ENCODE measurements around the gene SAMD10. TPM values are rescaled to one million over a fixed set of nuclear protein-coding genes. Genes with fewer than 3 reads are reported as not detected.

Gene SAMD10
- total RNA-seq, 1 donor from 2014 or later, result 9.0 TPM

- TF ChIP-seq, protein P1, sequence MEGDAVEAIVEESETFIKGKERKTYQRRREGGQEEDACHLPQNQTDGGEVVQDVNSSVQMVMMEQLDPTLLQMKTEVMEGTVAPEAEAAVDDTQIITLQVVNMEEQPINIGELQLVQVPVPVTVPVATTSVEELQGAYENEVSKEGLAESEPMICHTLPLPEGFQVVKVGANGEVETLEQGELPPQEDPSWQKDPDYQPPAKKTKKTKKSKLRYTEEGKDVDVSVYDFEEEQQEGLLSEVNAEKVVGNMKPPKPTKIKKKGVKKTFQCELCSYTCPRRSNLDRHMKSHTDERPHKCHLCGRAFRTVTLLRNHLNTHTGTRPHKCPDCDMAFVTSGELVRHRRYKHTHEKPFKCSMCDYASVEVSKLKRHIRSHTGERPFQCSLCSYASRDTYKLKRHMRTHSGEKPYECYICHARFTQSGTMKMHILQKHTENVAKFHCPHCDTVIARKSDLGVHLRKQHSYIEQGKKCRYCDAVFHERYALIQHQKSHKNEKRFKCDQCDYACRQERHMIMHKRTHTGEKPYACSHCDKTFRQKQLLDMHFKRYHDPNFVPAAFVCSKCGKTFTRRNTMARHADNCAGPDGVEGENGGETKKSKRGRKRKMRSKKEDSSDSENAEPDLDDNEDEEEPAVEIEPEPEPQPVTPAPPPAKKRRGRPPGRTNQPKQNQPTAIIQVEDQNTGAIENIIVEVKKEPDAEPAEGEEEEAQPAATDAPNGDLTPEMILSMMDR (IDR thresholded peaks at IDR 0.05), result no peak
- no peaks in the 10 kb centered on the region for H3K9me3 Mint-ChIP-seq
- peaks cover 82% of the 10 kb centered on the region for H3K36me3 Mint-ChIP-seq (ENCODE audit: low read depth)
- DNase-seq (no peak), ATAC-seq (ENCODE audit: low read depth) (no peak)
- H3K4me1 Mint-ChIP-seq, result peaks cover 6% of the 10 kb centered on the region
- no peak overlapping the region for H3K27ac Mint-ChIP-seq
- CTCF ChIA-PET, result no interaction called here
- intact Hi-C loops (cut with micrococcal nuclease), result no loop called here
- POLR2A ChIA-PET, result no interaction called here
- H3K4me3 Mint-ChIP-seq, result no peak overlapping the region
- no peaks in the 10 kb centered on the region for H3K27me3 Mint-ChIP-seq
These were observed 27.5 kb upstream of the SAMD10 start for GRCh38 chr20:64006902-64007301.

DNA sequence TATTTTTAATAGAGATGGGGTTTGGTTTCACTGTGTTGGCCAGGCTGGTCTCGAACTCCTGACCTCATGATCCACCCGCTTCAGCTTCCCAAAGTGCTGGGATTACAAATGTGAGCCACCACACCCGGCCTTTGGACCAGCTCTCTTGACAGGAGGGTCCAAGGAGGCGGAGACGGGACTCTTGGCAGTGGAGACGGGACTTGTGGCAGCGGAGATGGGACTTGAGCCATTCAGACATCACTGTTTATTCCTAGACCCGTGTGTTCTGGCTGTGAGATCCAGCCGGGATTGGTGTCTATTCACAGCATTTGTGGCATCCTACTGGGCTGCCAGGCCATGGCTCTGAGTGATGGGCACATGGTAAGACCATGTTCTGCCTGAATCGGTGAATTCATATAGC is 27.0 kb upstream of the SAMD10 start:
- ATAC-seq (ENCODE audit: low read depth), result no peak
- no peak overlapping the region for H3K27ac Mint-ChIP-seq
- no peak for DNase-seq
- no peak overlapping the region for H3K4me3 Mint-ChIP-seq
- TF ChIP-seq, protein P1 (IDR thresholded peaks at IDR 0.05), result no peak
- ChIA-PET POLR2A (no interaction called here), CTCF (no interaction called here)
- peaks cover 84% of the 10 kb centered on the region for H3K36me3 Mint-ChIP-seq (ENCODE audit: low read depth)
- H3K9me3 Mint-ChIP-seq, result no peaks in the 10 kb centered on the region
- H3K27me3 Mint-ChIP-seq, result no peaks in the 10 kb centered on the region
- intact Hi-C loops (cut with micrococcal nuclease), result no loop called here
- H3K4me1 Mint-ChIP-seq, result peaks cover 6% of the 10 kb centered on the region

DNA sequence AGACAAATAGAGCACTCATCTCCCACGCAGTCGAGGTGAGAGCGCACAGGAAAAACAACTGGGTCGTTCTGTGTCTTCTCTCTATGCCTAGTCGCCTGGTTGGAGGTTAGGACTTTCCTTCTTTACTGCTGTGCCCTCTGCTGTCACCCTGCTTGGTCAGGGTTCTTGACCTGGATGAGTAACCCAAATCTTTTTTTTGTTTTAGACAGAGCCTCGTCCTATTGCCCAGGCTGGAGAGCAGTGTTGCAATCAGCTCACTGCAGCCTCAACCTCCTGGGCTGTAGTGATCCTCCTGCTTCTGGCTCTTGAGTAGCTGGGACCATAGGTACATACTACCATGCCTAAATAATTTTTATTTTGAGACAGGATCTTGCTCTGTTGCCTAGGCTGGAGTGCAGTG is 26.0 kb upstream of the SAMD10 start:
- Mint-ChIP-seq H3K36me3 (ENCODE audit: low read depth) (peaks cover 85% of the 10 kb centered on the region), H3K4me3 (no peak overlapping the region), H3K27ac (no peak overlapping the region), H3K4me1 (peaks cover 6% of the 10 kb centered on the region), H3K9me3 (no peaks in the 10 kb centered on the region), H3K27me3 (no peaks in the 10 kb centered on the region)
- DNase-seq (no peak), ATAC-seq (ENCODE audit: low read depth) (no peak)
- CTCF ChIA-PET, result no interaction called here
- POLR2A ChIA-PET, result no interaction called here
- intact Hi-C loops (cut with micrococcal nuclease), result no loop called here
- TF ChIP-seq, protein P1 (IDR thresholded peaks at IDR 0.05), result no peak

DNA sequence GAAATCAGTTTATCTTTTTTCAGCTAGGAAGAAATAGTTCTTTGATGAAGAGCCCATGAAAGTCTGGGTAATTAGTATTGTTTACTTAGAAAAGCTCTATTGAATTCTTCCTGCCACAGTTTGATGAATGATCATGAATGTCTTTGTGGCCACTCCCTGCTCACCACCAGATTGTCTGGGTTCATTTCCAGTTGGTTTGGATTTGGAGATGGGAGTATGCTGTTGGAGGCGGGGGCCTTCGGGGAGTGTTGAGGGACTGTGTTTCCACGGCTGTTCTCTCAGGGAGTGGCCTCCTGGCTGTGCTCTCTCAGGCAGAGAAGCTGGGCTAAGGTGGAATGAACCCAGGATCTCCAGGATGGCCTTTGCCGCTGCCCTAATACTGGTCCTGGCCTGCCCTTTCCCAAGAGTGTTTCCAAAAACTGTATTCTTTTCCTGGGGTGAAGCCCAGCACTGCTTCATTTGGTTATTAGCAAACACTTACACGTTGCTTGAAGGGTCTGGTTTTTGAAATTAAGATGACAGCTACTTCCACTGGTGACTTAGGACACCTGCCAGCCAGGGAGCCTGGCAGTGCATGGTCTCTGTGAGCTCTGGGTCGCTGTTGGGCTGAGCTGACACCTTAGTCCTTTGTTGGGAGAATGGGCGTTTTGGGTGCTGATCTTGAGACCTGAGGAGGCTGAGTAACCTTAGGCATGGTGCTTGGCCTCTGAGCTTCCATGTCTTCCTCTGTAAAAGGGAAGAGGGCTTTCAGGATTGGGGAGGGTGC is 24.7 kb upstream of the SAMD10 start:
- Mint-ChIP-seq H3K27ac (no peak overlapping the region), H3K9me3 (no peaks in the 10 kb centered on the region), H3K4me3 (no peak overlapping the region), H3K27me3 (no peaks in the 10 kb centered on the region), H3K4me1 (peaks cover 6% of the 10 kb centered on the region), H3K36me3 (ENCODE audit: low read depth) (peaks cover 84% of the 10 kb centered on the region)
- DNase-seq, result no peak
- no peak for ATAC-seq (ENCODE audit: low read depth)
- TF ChIP-seq, protein P1 (IDR thresholded peaks at IDR 0.05), result no peak
- intact Hi-C loops (cut with micrococcal nuclease), result no loop called here
- ChIA-PET CTCF (no interaction called here), POLR2A (interaction anchor here (0.6 kb wide), 1 partner anchor 18 kb away, joined by 5 read pairs; no protein-coding TSS in a partner anchor)

DNA sequence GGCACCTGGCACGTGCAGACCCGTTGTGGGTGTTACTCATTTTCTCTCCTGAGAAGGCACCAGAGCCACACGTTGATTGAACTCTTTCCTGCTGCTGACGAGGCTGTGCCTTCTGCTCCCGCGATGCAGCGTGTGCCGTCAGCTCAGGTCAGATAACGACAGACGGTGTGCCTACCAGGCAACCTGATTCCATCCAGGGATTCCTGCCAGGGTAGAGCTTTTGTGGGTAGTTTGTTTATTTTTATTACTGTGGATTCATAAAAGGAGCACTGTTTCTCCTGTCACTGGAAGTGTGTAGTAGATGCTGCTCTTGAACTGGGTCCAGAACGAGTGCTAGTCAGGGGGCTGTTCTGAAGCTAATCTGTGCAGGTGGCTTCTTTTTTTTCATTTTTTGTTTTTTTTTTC is 22.2 kb upstream of the SAMD10 start:
- Mint-ChIP-seq H3K9me3 (no peaks in the 10 kb centered on the region), H3K27ac (no peak overlapping the region), H3K36me3 (ENCODE audit: low read depth) (peaks cover 87% of the 10 kb centered on the region), H3K4me3 (no peak overlapping the region), H3K4me1 (peaks cover 6% of the 10 kb centered on the region), H3K27me3 (no peaks in the 10 kb centered on the region)
- POLR2A ChIA-PET, result no interaction called here
- DNase-seq (no peak), ATAC-seq (ENCODE audit: low read depth) (no peak)
- intact Hi-C loops (cut with micrococcal nuclease), result no loop called here
- CTCF ChIA-PET, result no interaction called here
- TF ChIP-seq, protein P1 (IDR thresholded peaks at IDR 0.05), result no peak

Data from activated B cell treated with CpG ODN at 0.5 μM for 24 hours (primary cell).